GM12878 (cell line): ENCODE measurements around the gene CERK. TPM values are rescaled to one million over a fixed set of nuclear protein-coding genes. Genes with fewer than 3 reads are reported as not detected.
A peak's percentile ranks its signal among the peaks of the same experiment; 100 is the strongest.

Experiments used
- BCL11A ChIP-seq: IDR thresholded peaks from 2 replicates; pipeline ENCODE4 v1.6.1; 2011; ENCODE audit warnings: low read depth, low read length
- CEBPB ChIP-seq, 2 experiments: fragments of 150-350 bp in 1 of 2; IDR thresholded peaks; 2 replicates each; pipeline ENCODE4 v1.6.1; 2012 to 2014; ENCODE audit warnings: low read depth in 2 of 2, low read length in 2 of 2, borderline replicate concordance in 1 of 2, inconsistent platforms in 1 of 2
- CEBPZ ChIP-seq: fragments of 150-350 bp; IDR thresholded peaks from 2 replicates; pipeline ENCODE4 v1.6.1; 2016; ENCODE audit warnings: low read depth, low read length
- CTCF ChIP-seq, 3 experiments: IDR thresholded peaks in 2 of 3; conservative IDR thresholded peaks in 1 of 3; 2 replicates each; pipeline ENCODE4 v1.5.1; 2011; ENCODE audit warnings: low read depth in 3 of 3, low read length in 3 of 3, mild to moderate bottlenecking in 3 of 3, control low read depth in 2 of 3, moderate library complexity in 2 of 3, inconsistent platforms in 1 of 3, mixed read lengths in 1 of 3; ENCODE audit not compliant: control insufficient read depth in 2 of 3, insufficient read depth in 1 of 3; ENCODE audit errors: extremely low read depth in 1 of 3
- CUX1 ChIP-seq: IDR thresholded peaks from 2 replicates; pipeline ENCODE4 v1.6.1; 2012; ENCODE audit warnings: improper control_type of control experiment, low read depth, low read length; ENCODE audit not compliant: insufficient replicate concordance
- EED ChIP-seq: sonication (generic); IDR thresholded peaks from 2 replicates; pipeline ENCODE4 v1.6.1; 2016; ENCODE audit warnings: antibody characterized with exemption, low read depth
- HDAC2 ChIP-seq: fragments of 200-600 bp; sonication (generic); IDR thresholded peaks from 2 replicates; pipeline ENCODE4 v1.6.1; 2017
- HDGF ChIP-seq: fragments of 450-650 bp; IDR thresholded peaks from 2 replicates; pipeline ENCODE4 v1.6.1; 2016; ENCODE audit warnings: antibody characterized with exemption
- MYB ChIP-seq: fragments of 150-350 bp; IDR thresholded peaks from 2 replicates; pipeline ENCODE4 v1.6.1; 2014; ENCODE audit warnings: mild to moderate bottlenecking, low read depth, low read length, borderline replicate concordance
- NFYA ChIP-seq: IDR thresholded peaks from 2 replicates; pipeline ENCODE4 v1.6.1; 2011; ENCODE audit warnings: low read depth, mild to moderate bottlenecking, low read length, improper control_type of control experiment, borderline replicate concordance
- NFYB ChIP-seq: IDR thresholded peaks from 2 replicates; pipeline ENCODE4 v1.6.1; 2011; ENCODE audit warnings: low read depth, mild to moderate bottlenecking, low read length, improper control_type of control experiment, moderate library complexity; ENCODE audit not compliant: insufficient read depth
- RFX5 ChIP-seq: IDR thresholded peaks from 2 replicates; pipeline ENCODE4 v1.6.1; 2011; ENCODE audit warnings: low read depth, low read length, improper control_type of control experiment
- SKIL ChIP-seq: fragments of 450-650 bp; IDR thresholded peaks from 2 replicates; pipeline ENCODE4 v1.6.1; 2017; ENCODE audit warnings: mild to moderate bottlenecking, low read depth, inconsistent platforms; ENCODE audit not compliant: poor library complexity, severe bottlenecking
- SMC3 ChIP-seq: IDR thresholded peaks from 2 replicates; pipeline ENCODE4 v1.6.1; 2011; ENCODE audit warnings: low read length, improper control_type of control experiment, borderline replicate concordance
- USF2 ChIP-seq: IDR thresholded peaks from 2 replicates; pipeline ENCODE4 v1.6.1; 2011; ENCODE audit warnings: low read depth, low read length, improper control_type of control experiment, borderline replicate concordance
- polyA plus RNA-seq, 11 experiments: library from polyadenylated mRNA; depleted of rRNA in 4 of 11; unstranded in 6 of 11; stranded (reverse) in 5 of 11; fragments of >200 nt; fragmentation: Nextera tagmentation in 4 of 11; fragmentation: Illumina TruSeq in 1 of 11; extraction: Ambion mirVana in 4 of 11; extraction: Trizol in 1 of 11; gene quantifications; 1 replicate in 1 of 11; 2 replicates in 10 of 11; pipeline versions ENCODE4 v1.2.1 to v1.2.3, GENCODE V29; 2011 to 2016; ENCODE audit warnings: inconsistent platforms in 2 of 11, missing spikeins in 2 of 11, low read depth in 1 of 11
- total RNA-seq, 4 experiments: library from RNA; depleted of rRNA in 3 of 4; stranded (reverse); fragments of >200 nt in 3 of 4; fragmentation: Illumina TruSeq in 1 of 4; extraction: Trizol in 1 of 4; gene quantifications; 2 replicates each; pipeline versions ENCODE4 v1.2.1 to v1.2.3, GENCODE V29; 2013 to 2021

The CERK gene
- total and polyA plus RNA-seq, 10 of the 15 experiments (the other 5 are each of a cell fraction or from before 2014, with no cell fraction given): 4.0 to 41.1 (median 30.2) TPM

GRCh38 chr22:46774253-46774979, 36.4 kb upstream of the CERK start (continued):
- TF ChIP-seq MYB (no peak), CEBPB (IDR thresholded peaks at IDR 0.05; ENCODE audit: borderline replicate concordance in 1 of 2, low read depth in 2 of 2, low read length in 2 of 2) (no peak; a peak in 1 of 4 replicates), SKIL (peak; percentile 84), HDAC2 (no peak), CTCF (IDR thresholded peaks at IDR 0.05 in 2 of 3, conservative IDR thresholded peaks at IDR 0.05 in 1 of 3; ENCODE audit: control insufficient read depth in 2 of 3, extremely low read depth in 1 of 3, insufficient read depth in 1 of 3, low read depth in 3 of 3, low read length in 3 of 3) (no peak; a peak in 1 of 6 replicates), EED (peak; percentile 98), USF2 (no peak), CEBPZ (no peak), RFX5 (no peak), NFYB (no peak), CUX1 (no peak), HDGF (no peak), NFYA (no peak), SMC3 (peak; percentile 3; the same call in 1 of the 2 replicates), BCL11A (no peak; the same call in 1 of the 2 replicates)
